ENCODE measurements around the gene RAB1B.

DNA sequence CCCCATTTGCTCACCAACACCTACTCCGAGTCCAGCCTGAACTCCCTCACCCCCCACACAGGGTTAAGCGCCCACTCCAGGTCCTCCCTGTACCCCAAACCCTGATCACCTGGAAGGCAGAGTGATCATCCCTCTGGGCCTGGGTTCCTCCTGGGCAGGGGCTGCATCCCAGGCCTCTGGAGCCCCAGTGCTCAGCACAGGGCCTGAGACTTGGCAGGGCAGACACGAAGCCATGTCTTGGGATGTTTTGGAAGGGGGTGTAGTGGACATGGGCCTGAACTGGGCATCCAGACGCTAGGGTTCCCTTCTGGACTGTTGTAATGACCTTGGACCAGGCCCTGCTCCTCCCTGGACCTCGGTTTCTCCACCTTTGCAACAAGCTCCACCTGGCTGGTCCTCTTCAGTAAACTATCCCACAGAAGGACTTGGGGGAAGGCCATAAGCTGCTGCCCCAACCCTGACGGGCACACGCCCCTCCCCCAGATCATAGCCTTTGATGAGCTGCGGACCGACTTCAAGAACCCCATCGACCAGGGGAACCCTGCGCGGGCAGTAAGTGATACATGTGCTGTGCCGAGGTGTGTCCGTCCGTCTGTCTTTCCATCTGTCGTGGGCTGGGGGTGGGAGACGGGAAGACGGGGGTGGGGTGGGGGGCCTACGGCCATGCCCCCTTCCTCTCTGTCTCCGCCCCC, 13.5 kb downstream of the RAB1B start:
- TF ChIP-seq EZH2phosphoT487 (IDR thresholded peaks at IDR 0.05; ENCODE audit: insufficient read depth, low read depth) (no peak), EZH2 (IDR thresholded peaks at IDR 0.05; ENCODE audit: insufficient read depth, poor library complexity, severe bottlenecking) (no peak)

Measured in GM23248 (cell line).